ENCODE results near the gene MYO1C.
"Not testable (repeated sequence)": the region's sequence is repeated elsewhere in the genome, so short reads cannot be mapped to it uniquely, and the experiment has no call there.

MYO1C gene

GRCh38 chr17:1421470-1421869 lies 71.0 kb downstream of the MYO1C start:
- Histone ChIP-seq H3K4me3 (replicated peaks; ENCODE audit: insufficient read depth, low read length) (no peak overlapping the region), H3K27ac (replicated peaks) (no peak overlapping the region), H3K27me3 (ENCODE audit: insufficient read depth, poor library complexity, severe bottlenecking) (no peaks in the 10 kb centered on the region)
- TF ChIP-seq POLR2AphosphoS5 (IDR thresholded peaks at IDR 0.05; ENCODE audit: low read depth) (no peak), GABPA (IDR thresholded peaks at IDR 0.05; ENCODE audit: low read depth) (no peak), REST (IDR thresholded peaks at IDR 0.05; ENCODE audit: insufficient replicate concordance, low read depth) (no peak), SPI1 (IDR thresholded peaks at IDR 0.05; ENCODE audit: borderline replicate concordance, low read depth) (no peak), CTCF (IDR thresholded peaks at IDR 0.05; ENCODE audit: insufficient read depth, low read length) (no peak)
- DNase-seq (ENCODE audit: low read depth in 1 of 2, low spot score in 1 of 2) = no peak

GRCh38 chr17:1420981-1421380 lies 71.5 kb downstream of the MYO1C start:
- H3K4me3 ChIP-seq (replicated peaks; ENCODE audit: insufficient read depth, low read length) = no peak overlapping the region
- no peak for DNase-seq (ENCODE audit: low read depth in 1 of 2, low spot score in 1 of 2)
- H3K27ac ChIP-seq (replicated peaks) = no peak overlapping the region
- no peak for TF ChIP-seq GABPA (IDR thresholded peaks at IDR 0.05; ENCODE audit: low read depth)
- no peak for TF ChIP-seq POLR2AphosphoS5 (IDR thresholded peaks at IDR 0.05; ENCODE audit: low read depth)
- no peak for TF ChIP-seq SPI1 (IDR thresholded peaks at IDR 0.05; ENCODE audit: borderline replicate concordance, low read depth)
- no peak for TF ChIP-seq CTCF (IDR thresholded peaks at IDR 0.05; ENCODE audit: insufficient read depth, low read length)
- no peaks in the 10 kb centered on the region for H3K27me3 ChIP-seq (ENCODE audit: insufficient read depth, poor library complexity, severe bottlenecking)

- Histone ChIP-seq H3K27ac (replicated peaks) (no peak overlapping the region), H3K4me3 (replicated peaks; ENCODE audit: insufficient read depth, low read length) (no peak overlapping the region), H3K27me3 (ENCODE audit: insufficient read depth, poor library complexity, severe bottlenecking) (no peaks in the 10 kb centered on the region)
- TF ChIP-seq GABPA (IDR thresholded peaks at IDR 0.05; ENCODE audit: low read depth) (no peak), CTCF (IDR thresholded peaks at IDR 0.05; ENCODE audit: insufficient read depth, low read length) (no peak), SPI1 (IDR thresholded peaks at IDR 0.05; ENCODE audit: borderline replicate concordance, low read depth) (no peak), REST (IDR thresholded peaks at IDR 0.05; ENCODE audit: insufficient replicate concordance, low read depth) (no peak), POLR2AphosphoS5 (IDR thresholded peaks at IDR 0.05; ENCODE audit: low read depth) (no peak)
- no peak for DNase-seq (ENCODE audit: low read depth in 1 of 2, low spot score in 1 of 2)
These were observed 72.3 kb downstream of the MYO1C start for GRCh38 chr17:1420163-1420562.

- DNase-seq (ENCODE audit: low read depth in 1 of 2, low spot score in 1 of 2); H3K27me3 ChIP-seq (ENCODE audit: insufficient read depth, poor library complexity, severe bottlenecking); H3K4me3 ChIP-seq (replicated peaks; ENCODE audit: insufficient read depth, low read length); H3K27ac ChIP-seq (replicated peaks): not testable (repeated sequence)
These were observed 74.0 kb downstream of the MYO1C start for GRCh38 chr17:1418476-1418875.
